ENCODE measurements around the gene SERPINB13.

Gene SERPINB13

DNA sequence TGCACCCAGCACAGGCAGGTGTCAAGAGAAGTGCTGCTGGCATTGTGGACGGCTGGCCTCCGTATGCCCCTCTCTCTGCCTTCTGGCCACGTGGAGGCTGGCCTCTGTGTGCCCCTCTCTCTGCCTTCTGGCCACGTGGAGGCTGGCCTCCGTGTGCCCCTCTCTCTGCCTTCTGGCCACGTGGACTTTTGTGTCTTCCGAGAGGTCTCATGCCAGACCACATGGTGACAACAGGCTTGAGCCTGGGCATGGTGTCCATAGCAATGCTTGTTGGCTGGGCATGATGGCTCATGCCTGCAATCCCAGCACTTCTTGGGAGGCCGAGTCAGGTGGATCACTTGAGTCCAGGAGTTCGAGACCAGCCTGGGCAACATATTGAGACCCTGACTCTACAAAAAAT lies 19.3 kb upstream of the SERPINB13 start:
- Histone ChIP-seq H3K9me3 (ENCODE audit: insufficient read depth, low read length) (no peaks in the 10 kb centered on the region), H3K27me3 (ENCODE audit: insufficient read depth, insufficient read length) (no peaks in the 10 kb centered on the region), H3K9ac (ENCODE audit: insufficient read length, low read depth) (no peak overlapping the region), H3K36me3 (ENCODE audit: insufficient read depth, insufficient read length, low read length) (no peaks in the 10 kb centered on the region), H3K4me3 (ENCODE audit: insufficient read length, low read depth) (no peak overlapping the region), H3K4me1 (ENCODE audit: insufficient read depth, insufficient read length) (no peaks in the 10 kb centered on the region)
- DNase-seq (ENCODE audit: low read depth, low spot score): no peak
- TF ChIP-seq SUZ12 (IDR thresholded peaks at IDR 0.05; ENCODE audit: extremely low read depth, insufficient read depth, insufficient read length): no peak
- no peak for TF ChIP-seq ZNF274 (IDR thresholded peaks at IDR 0.05; ENCODE audit: low read depth, low read length)
- no peak for TF ChIP-seq YY1 (IDR thresholded peaks at IDR 0.05; ENCODE audit: insufficient read depth, insufficient read length)

DNA sequence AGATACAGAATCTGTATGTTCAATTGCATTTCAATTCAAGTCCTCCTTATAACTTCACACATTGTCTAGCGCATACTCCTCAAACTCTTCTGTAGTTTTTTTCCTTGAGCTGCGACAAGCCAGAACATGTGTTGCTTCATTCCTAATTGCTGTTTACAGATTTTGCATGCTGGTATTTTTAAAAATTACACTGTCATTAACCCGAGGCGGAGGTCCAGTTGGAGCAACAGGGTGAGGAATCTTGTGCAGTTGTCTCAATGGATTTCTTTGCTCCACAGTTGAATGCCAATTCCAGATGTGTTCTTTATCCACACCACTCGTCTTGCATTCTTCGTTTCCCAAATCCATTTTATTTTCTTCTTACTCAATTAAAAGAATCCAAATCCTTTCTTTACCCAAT lies 16.4 kb upstream of the SERPINB13 start:
- no peak for TF ChIP-seq YY1 (IDR thresholded peaks at IDR 0.05; ENCODE audit: insufficient read depth, insufficient read length)
- TF ChIP-seq ZNF274 (IDR thresholded peaks at IDR 0.05; ENCODE audit: low read depth, low read length): no peak
- no peak for TF ChIP-seq SUZ12 (IDR thresholded peaks at IDR 0.05; ENCODE audit: extremely low read depth, insufficient read depth, insufficient read length)
- H3K9me3 ChIP-seq (ENCODE audit: insufficient read depth, low read length): no peaks in the 10 kb centered on the region
- no peaks in the 10 kb centered on the region for H3K27me3 ChIP-seq (ENCODE audit: insufficient read depth, insufficient read length)
- no peak overlapping the region for H3K9ac ChIP-seq (ENCODE audit: insufficient read length, low read depth)
- H3K4me3 ChIP-seq (ENCODE audit: insufficient read length, low read depth): no peak overlapping the region
- DNase-seq (ENCODE audit: low read depth, low spot score): no peak
- H3K4me1 ChIP-seq (ENCODE audit: insufficient read depth, insufficient read length): no peaks in the 10 kb centered on the region
- no peaks in the 10 kb centered on the region for H3K36me3 ChIP-seq (ENCODE audit: insufficient read depth, insufficient read length, low read length)

DNA sequence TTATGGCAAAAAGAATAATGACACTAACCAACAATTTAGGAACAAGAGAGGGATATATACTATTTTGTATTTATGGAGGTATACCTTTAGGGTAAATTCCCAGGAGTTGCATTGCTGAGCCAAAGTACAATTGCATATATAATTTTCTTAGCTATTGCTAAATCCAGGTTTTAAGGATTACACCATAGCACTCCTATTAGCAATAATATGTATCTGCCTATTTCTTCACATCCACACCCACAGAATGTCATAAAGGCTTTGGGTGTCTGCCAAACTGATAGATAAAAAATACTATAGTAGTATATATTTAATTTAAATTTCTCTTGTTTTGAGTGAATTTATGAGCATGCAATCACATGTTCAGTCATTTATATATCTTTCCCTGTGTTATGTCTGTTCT lies 11.5 kb upstream of the SERPINB13 start:
- H3K9me3 ChIP-seq (ENCODE audit: insufficient read depth, low read length): no peaks in the 10 kb centered on the region
- no peaks in the 10 kb centered on the region for H3K36me3 ChIP-seq (ENCODE audit: insufficient read depth, insufficient read length, low read length)
- H3K4me3 ChIP-seq (ENCODE audit: insufficient read length, low read depth): no peak overlapping the region
- no peaks in the 10 kb centered on the region for H3K27me3 ChIP-seq (ENCODE audit: insufficient read depth, insufficient read length)
- TF ChIP-seq YY1 (IDR thresholded peaks at IDR 0.05; ENCODE audit: insufficient read depth, insufficient read length) (no peak), SUZ12 (IDR thresholded peaks at IDR 0.05; ENCODE audit: extremely low read depth, insufficient read depth, insufficient read length) (no peak), ZNF274 (IDR thresholded peaks at IDR 0.05; ENCODE audit: low read depth, low read length) (no peak)
- DNase-seq (ENCODE audit: low read depth, low spot score): no peak
- H3K9ac ChIP-seq (ENCODE audit: insufficient read length, low read depth): no peak overlapping the region
- no peaks in the 10 kb centered on the region for H3K4me1 ChIP-seq (ENCODE audit: insufficient read depth, insufficient read length)

DNA sequence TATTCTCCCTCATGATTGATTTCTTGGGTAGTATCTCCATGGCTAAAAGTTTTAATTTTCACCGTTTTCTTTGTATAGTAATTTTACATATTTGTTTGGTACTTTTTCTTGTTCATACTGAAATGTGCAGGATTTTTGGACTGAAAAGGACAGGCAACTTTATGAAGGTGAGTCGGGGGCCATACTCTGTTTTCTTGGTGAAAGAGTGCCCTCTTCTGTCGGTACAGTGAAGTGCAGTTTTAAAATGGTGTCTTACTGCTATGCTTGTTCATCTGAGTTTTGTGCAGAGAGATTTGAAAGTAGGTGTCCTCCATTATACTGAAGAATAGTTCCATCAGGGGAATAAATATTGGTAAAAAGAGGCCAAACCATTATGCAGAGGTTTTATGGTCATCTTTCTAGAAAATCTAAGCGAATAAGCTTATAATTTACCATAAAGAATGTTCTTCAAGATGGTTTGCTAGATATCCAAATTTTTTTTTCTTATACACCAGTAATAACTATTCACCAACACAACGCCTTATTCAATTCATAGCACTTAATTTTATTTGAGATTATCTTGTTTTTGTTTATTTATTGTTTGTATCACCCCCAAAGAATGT lies 8.7 kb upstream of the SERPINB13 start:
- H3K36me3 ChIP-seq (ENCODE audit: insufficient read depth, insufficient read length, low read length): no peaks in the 10 kb centered on the region
- TF ChIP-seq SUZ12 (IDR thresholded peaks at IDR 0.05; ENCODE audit: extremely low read depth, insufficient read depth, insufficient read length): no peak
- no peak for TF ChIP-seq YY1 (IDR thresholded peaks at IDR 0.05; ENCODE audit: insufficient read depth, insufficient read length)
- no peak for TF ChIP-seq ZNF274 (IDR thresholded peaks at IDR 0.05; ENCODE audit: low read depth, low read length)
- no peaks in the 10 kb centered on the region for H3K4me1 ChIP-seq (ENCODE audit: insufficient read depth, insufficient read length)
- no peaks in the 10 kb centered on the region for H3K27me3 ChIP-seq (ENCODE audit: insufficient read depth, insufficient read length)
- H3K4me3 ChIP-seq (ENCODE audit: insufficient read length, low read depth): no peak overlapping the region
- no peak overlapping the region for H3K9ac ChIP-seq (ENCODE audit: insufficient read length, low read depth)
- H3K9me3 ChIP-seq (ENCODE audit: insufficient read depth, low read length): no peaks in the 10 kb centered on the region
- DNase-seq (ENCODE audit: low read depth, low spot score): peak; percentile 22

DNA sequence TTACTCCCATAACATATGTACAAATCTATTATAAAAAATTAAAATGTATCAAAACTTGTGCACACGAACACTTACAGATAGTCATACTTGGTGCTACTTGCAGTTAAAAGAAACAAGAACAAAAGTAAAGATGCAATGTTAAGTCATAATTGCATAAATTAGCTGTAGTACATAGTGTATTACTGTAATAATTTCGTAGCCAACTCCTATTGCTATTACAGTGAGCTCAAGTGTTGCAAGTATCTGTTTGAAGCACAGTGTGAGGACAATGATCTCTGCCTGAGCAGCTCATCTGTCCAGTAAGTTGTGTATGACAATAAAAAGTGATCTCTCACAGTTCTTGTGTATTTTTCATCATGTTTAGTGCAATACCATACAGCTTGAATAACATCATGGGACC lies 7.5 kb upstream of the SERPINB13 start:
- Histone ChIP-seq H3K36me3 (ENCODE audit: insufficient read depth, insufficient read length, low read length) (no peaks in the 10 kb centered on the region), H3K4me3 (ENCODE audit: insufficient read length, low read depth) (no peak overlapping the region), H3K9me3 (ENCODE audit: insufficient read depth, low read length) (no peaks in the 10 kb centered on the region), H3K9ac (ENCODE audit: insufficient read length, low read depth) (no peak overlapping the region), H3K4me1 (ENCODE audit: insufficient read depth, insufficient read length) (no peaks in the 10 kb centered on the region), H3K27me3 (ENCODE audit: insufficient read depth, insufficient read length) (no peaks in the 10 kb centered on the region)
- no peak for DNase-seq (ENCODE audit: low read depth, low spot score)
- TF ChIP-seq YY1 (IDR thresholded peaks at IDR 0.05; ENCODE audit: insufficient read depth, insufficient read length) (no peak), ZNF274 (IDR thresholded peaks at IDR 0.05; ENCODE audit: low read depth, low read length) (no peak), SUZ12 (IDR thresholded peaks at IDR 0.05; ENCODE audit: extremely low read depth, insufficient read depth, insufficient read length) (no peak)

DNA sequence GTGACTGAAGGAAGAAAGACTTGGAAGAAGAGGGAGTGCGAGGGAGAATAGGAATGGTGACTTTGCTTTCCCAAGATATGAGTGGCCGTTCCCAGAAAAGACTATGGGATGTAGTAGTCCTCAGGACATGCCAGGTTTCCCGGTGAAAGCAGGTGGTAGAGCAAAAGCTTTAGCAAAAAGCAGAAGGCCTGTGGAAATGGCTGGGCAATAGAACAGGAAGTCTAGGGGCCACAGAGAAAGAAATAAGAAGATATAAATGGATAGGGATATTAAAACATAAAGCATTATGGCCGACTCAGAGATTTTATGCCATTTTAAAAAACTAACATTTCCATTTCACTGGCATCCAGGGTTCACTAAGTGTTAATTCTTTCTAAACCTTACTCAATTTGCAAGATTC lies 1.2 kb upstream of the SERPINB13 start:
- no peak overlapping the region for H3K9ac ChIP-seq (ENCODE audit: insufficient read length, low read depth)
- H3K4me3 ChIP-seq (ENCODE audit: insufficient read length, low read depth): no peak overlapping the region
- no peak for DNase-seq (ENCODE audit: low read depth, low spot score)
- H3K27me3 ChIP-seq (ENCODE audit: insufficient read depth, insufficient read length): no peaks in the 10 kb centered on the region
- H3K4me1 ChIP-seq (ENCODE audit: insufficient read depth, insufficient read length): no peaks in the 10 kb centered on the region
- TF ChIP-seq ZNF274 (IDR thresholded peaks at IDR 0.05; ENCODE audit: low read depth, low read length) (no peak), YY1 (IDR thresholded peaks at IDR 0.05; ENCODE audit: insufficient read depth, insufficient read length) (no peak)
- no peaks in the 10 kb centered on the region for H3K36me3 ChIP-seq (ENCODE audit: insufficient read depth, insufficient read length, low read length)
- no peaks in the 10 kb centered on the region for H3K9me3 ChIP-seq (ENCODE audit: insufficient read depth, low read length)

DNA sequence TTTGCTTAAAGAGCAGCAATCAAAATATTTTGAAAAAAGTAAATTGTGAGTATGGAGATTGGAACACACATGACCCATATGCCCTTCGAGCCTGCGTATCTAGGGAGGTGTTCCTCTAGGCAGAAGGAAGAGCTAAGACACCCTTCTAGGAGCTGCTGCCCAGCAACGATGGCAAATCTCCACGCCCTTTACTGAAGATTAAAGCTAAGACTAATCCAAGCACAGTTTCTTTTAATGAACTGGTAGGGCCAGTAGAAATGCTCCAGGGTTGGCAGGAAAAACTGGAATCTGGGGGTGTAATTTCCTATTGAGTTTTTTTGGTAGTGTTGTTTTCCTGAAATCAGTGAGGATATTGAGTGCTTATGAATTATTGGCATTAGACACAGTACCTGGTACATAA lies 712 bp upstream of the SERPINB13 start:
- H3K9ac ChIP-seq (ENCODE audit: insufficient read length, low read depth): no peak overlapping the region
- TF ChIP-seq SUZ12 (IDR thresholded peaks at IDR 0.05; ENCODE audit: extremely low read depth, insufficient read depth, insufficient read length): no peak
- no peak for TF ChIP-seq YY1 (IDR thresholded peaks at IDR 0.05; ENCODE audit: insufficient read depth, insufficient read length)
- TF ChIP-seq ZNF274 (IDR thresholded peaks at IDR 0.05; ENCODE audit: low read depth, low read length): no peak

More for the DNA sequence above, 712 bp upstream of the SERPINB13 start:
- DNase-seq (ENCODE audit: low read depth, low spot score): no peak
- Histone ChIP-seq H3K36me3 (ENCODE audit: insufficient read depth, insufficient read length, low read length) (no peaks in the 10 kb centered on the region), H3K4me1 (ENCODE audit: insufficient read depth, insufficient read length) (no peaks in the 10 kb centered on the region), H3K27me3 (ENCODE audit: insufficient read depth, insufficient read length) (no peaks in the 10 kb centered on the region), H3K9me3 (ENCODE audit: insufficient read depth, low read length) (no peaks in the 10 kb centered on the region), H3K4me3 (ENCODE audit: insufficient read length, low read depth) (no peak overlapping the region)
